OCI-LY3 (cell line): ENCODE results near the gene SLC49A3.

Experiments
- H2AFZ ChIP-seq: fragments of 200-600, 300-600 bp; shearing (Covaris generic); 2 replicates; pipeline ENCODE4 v1.6.0; 2014; ENCODE audit warnings: antibody characterized with exemption, low read depth, low read length
- H3K27ac ChIP-seq: fragments of 200-600, 300-600 bp; sonication (generic); 2 replicates; pipeline ENCODE4 v1.5.1; 2014; ENCODE audit warnings: mild to moderate bottlenecking, low read length, moderate library complexity, mixed read lengths
- H3K27me3 ChIP-seq: fragments of 200-600, 300-600 bp; sonication (generic); 2 replicates; pipeline ENCODE4 v1.6.1; 2014; ENCODE audit warnings: low read depth, low read length, mixed read lengths
- H3K36me3 ChIP-seq: fragments of 200-600, 300-600 bp; sonication (generic); replicated peaks from 2 replicates; pipeline ENCODE3; 2014; ENCODE audit warnings: low read depth, low read length, mixed read lengths
- H3K4me1 ChIP-seq: fragments of 300-600, 200-600 bp; sonication (generic); 2 replicates; pipeline ENCODE4 v1.6.1; 2014; ENCODE audit warnings: low read length, mixed read lengths
- H3K4me2 ChIP-seq: fragments of 200-600, 300-600 bp; sonication (generic); 2 replicates; pipeline ENCODE4 v1.6.1; 2014; ENCODE audit warnings: low read length, mixed read lengths
- H3K4me3 ChIP-seq: fragments of 300-600, 200-600 bp; sonication (generic); 2 replicates; pipeline ENCODE4 v1.5.1; 2014; ENCODE audit warnings: antibody characterized with exemption, mild to moderate bottlenecking, low read length, moderate library complexity
- H3K79me2 ChIP-seq: fragments of 300-600, 200-600 bp; shearing (Covaris generic); 2 replicates; pipeline ENCODE4 v1.6.1; 2014; ENCODE audit warnings: mild to moderate bottlenecking, low read length, mixed read lengths
- H3K9ac ChIP-seq: fragments of 300-600, 200-600 bp; shearing (Covaris generic); 2 replicates; pipeline ENCODE4 v1.6.0; 2014; ENCODE audit warnings: mild to moderate bottlenecking, low read length, moderate library complexity
- H3K9me3 ChIP-seq: fragments of 200-600, 300-600 bp; shearing (Covaris generic); 2 replicates; pipeline ENCODE4 v1.6.1; 2014; ENCODE audit warnings: low read length, mixed read lengths; ENCODE audit not compliant: insufficient read depth
- H4K20me1 ChIP-seq: fragments of 200-600, 300-600 bp; sonication (generic); 2 replicates; pipeline ENCODE4 v1.6.1; 2016; ENCODE audit warnings: low read length, mixed read lengths; ENCODE audit not compliant: insufficient read depth
- CTCF ChIP-seq: fragments of 200-600, 300-600 bp; sonication (generic); IDR thresholded peaks from 2 replicates; pipeline ENCODE4 v1.5.1; 2014; ENCODE audit warnings: antibody characterized with exemption, low read length, low read depth
- EZH2phosphoT487 ChIP-seq: fragments of 200-600 bp; shearing (Covaris generic); IDR thresholded peaks from 2 replicates; pipeline ENCODE4 v1.6.1; 2018; ENCODE audit warnings: antibody characterized with exemption, mixed run types, low read depth

SLC49A3 gene

GRCh38 chr4:632196-632790 lies 56.7 kb downstream of the SLC49A3 start:
- H3K4me1 ChIP-seq = no peaks in the 10 kb centered on the region
- no peaks in the 10 kb centered on the region for H3K79me2 ChIP-seq
- no peak for TF ChIP-seq CTCF
- TF ChIP-seq EZH2phosphoT487 = no peak
- H2AFZ ChIP-seq = no peak overlapping the region
- H3K9me3 ChIP-seq = no peaks in the 10 kb centered on the region
- no peak overlapping the region for H3K9ac ChIP-seq
- H3K27me3 ChIP-seq = no peaks in the 10 kb centered on the region
- no peak overlapping the region for H3K4me2 ChIP-seq
- no peak overlapping the region for H3K27ac ChIP-seq
- no peaks in the 10 kb centered on the region for H4K20me1 ChIP-seq
- H3K36me3 ChIP-seq = no peaks in the 10 kb centered on the region
- H3K4me3 ChIP-seq = no peak overlapping the region
